ENCODE measurements around the gene ANKRD62. TPM values are rescaled to one million over a fixed set of nuclear protein-coding genes. Genes with fewer than 3 reads are reported as not detected.

ANKRD62 gene
- total and polyA plus RNA-seq, 2 donors from 2014 or later = not detected

- Histone ChIP-seq H3K27me3 (ENCODE audit: control insufficient read depth, insufficient read depth, low read length) (no peaks in the 10 kb centered on the region), H3K36me3 (ENCODE audit: control insufficient read depth in 2 of 3, insufficient read depth in 3 of 3, low read length in 3 of 3) (no peaks in the 10 kb centered on the region), H3K9ac (ENCODE audit: low read length in 3 of 3) (no peak overlapping the region), H3K4me3 (ENCODE audit: low read length in 3 of 3) (no peak overlapping the region), H3K9me3 (ENCODE audit: control insufficient read depth in 2 of 3, insufficient read depth in 1 of 3, low read length in 3 of 3) (no peaks in the 10 kb centered on the region), H3K27ac (ENCODE audit: low read depth in 2 of 2, low read length in 2 of 2) (no peak overlapping the region), H3K4me1 (ENCODE audit: control insufficient read depth in 2 of 3, insufficient read depth in 2 of 3, low read depth in 1 of 3, low read length in 3 of 3) (peaks cover 0 to 2% (median 0%) of the 10 kb centered on the region in 3 donors)
- DNase-seq (peak in 1 of 5 donors; percentile 75), FAIRE-seq (no peak)
- intact Hi-C loops (cut with DNase I) = no loop called here
- no peak for TF ChIP-seq CTCF (IDR thresholded peaks at IDR 0.05; ENCODE audit: borderline replicate concordance, extremely low read depth, insufficient read depth)
These were observed 43.4 kb upstream of the ANKRD62 start for GRCh38 chr18:12049978-12050811.

DNA sequence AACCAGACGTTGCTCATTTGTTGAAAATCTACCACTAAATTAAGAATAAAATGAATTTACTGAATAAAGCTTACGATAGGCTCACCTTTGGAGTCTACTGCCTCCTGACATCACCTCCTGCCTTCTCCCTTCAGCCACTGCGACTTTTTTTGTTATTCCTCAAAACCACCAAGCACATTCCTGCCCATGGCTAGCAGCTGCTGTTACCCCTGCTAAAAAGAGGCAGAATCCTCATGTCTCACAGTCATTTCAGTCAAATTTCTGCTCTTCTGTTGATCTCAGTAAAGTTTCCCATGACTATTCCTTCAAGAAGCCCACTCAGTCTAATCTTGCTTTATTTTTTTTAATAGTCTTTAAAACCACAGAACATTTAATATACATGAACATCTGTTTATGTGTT is 40.8 kb upstream of the ANKRD62 start:
- H3K9me3 ChIP-seq (ENCODE audit: control insufficient read depth in 2 of 3, insufficient read depth in 1 of 3, low read length in 3 of 3) = no peaks in the 10 kb centered on the region
- H3K27me3 ChIP-seq (ENCODE audit: control insufficient read depth, insufficient read depth, low read length) = no peaks in the 10 kb centered on the region
- H3K4me3 ChIP-seq (ENCODE audit: low read length in 3 of 3) = no peak overlapping the region
- TF ChIP-seq CTCF (IDR thresholded peaks at IDR 0.05; ENCODE audit: borderline replicate concordance, extremely low read depth, insufficient read depth) = no peak
- intact Hi-C loops (cut with DNase I) = no loop called here
- H3K27ac ChIP-seq (ENCODE audit: low read depth in 2 of 2, low read length in 2 of 2) = no peak overlapping the region
- no peak for FAIRE-seq
- peaks cover 0 to 2% (median 0%) of the 10 kb centered on the region in 3 donors for H3K4me1 ChIP-seq (ENCODE audit: control insufficient read depth in 2 of 3, insufficient read depth in 2 of 3, low read depth in 1 of 3, low read length in 3 of 3)
- no peak for DNase-seq
- H3K9ac ChIP-seq (ENCODE audit: low read length in 3 of 3) = no peak overlapping the region
- no peaks in the 10 kb centered on the region for H3K36me3 ChIP-seq (ENCODE audit: control insufficient read depth in 2 of 3, insufficient read depth in 3 of 3, low read length in 3 of 3)

DNA sequence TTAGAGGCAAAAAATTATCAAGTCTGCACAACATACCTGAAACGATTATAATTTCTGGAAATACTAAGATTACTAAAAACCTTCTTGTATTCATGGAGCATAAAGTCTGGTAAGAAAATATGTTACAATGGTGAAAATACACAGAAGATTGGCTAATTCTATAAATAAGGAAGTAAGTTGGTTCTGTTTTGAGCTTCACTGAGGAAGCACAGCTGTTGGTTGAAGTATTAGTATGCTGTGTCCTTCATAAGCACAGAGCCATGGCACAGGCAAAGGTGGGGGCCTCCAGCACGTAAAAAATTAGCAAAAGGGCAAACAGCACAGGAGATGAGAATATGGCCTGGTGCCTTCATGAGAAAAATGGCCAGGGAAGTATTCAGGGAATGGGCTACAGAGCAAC is 40.4 kb upstream of the ANKRD62 start:
- Histone ChIP-seq H3K4me1 (ENCODE audit: control insufficient read depth in 2 of 3, insufficient read depth in 2 of 3, low read depth in 1 of 3, low read length in 3 of 3) (peaks cover 0 to 2% (median 0%) of the 10 kb centered on the region in 3 donors), H3K9me3 (ENCODE audit: control insufficient read depth in 2 of 3, insufficient read depth in 1 of 3, low read length in 3 of 3) (no peaks in the 10 kb centered on the region), H3K36me3 (ENCODE audit: control insufficient read depth in 2 of 3, insufficient read depth in 3 of 3, low read length in 3 of 3) (no peaks in the 10 kb centered on the region), H3K4me3 (ENCODE audit: low read length in 3 of 3) (no peak overlapping the region), H3K27me3 (ENCODE audit: control insufficient read depth, insufficient read depth, low read length) (no peaks in the 10 kb centered on the region), H3K27ac (ENCODE audit: low read depth in 2 of 2, low read length in 2 of 2) (no peak overlapping the region), H3K9ac (ENCODE audit: low read length in 3 of 3) (no peak overlapping the region)
- intact Hi-C loops (cut with DNase I) = no loop called here
- DNase-seq (no peak), FAIRE-seq (no peak)
- TF ChIP-seq CTCF (IDR thresholded peaks at IDR 0.05; ENCODE audit: borderline replicate concordance, extremely low read depth, insufficient read depth) = no peak

Data from kidney (tissue), 14 donors.